Stomach smooth muscle (tissue), 2 donors: Measurements from ENCODE around the gene DRG2.
A peak's percentile ranks its signal among the peaks of the same experiment; 100 is the strongest.

Experiments used
- H3K27ac ChIP-seq: one replicate; pipeline ENCODE4 v1.7.0; 2013; ENCODE audit warnings: mild to moderate bottlenecking, low read length, inconsistent platforms
- H3K27me3 ChIP-seq, 2 donors: one replicate each; pipeline ENCODE4 v1.7.0; 2013; ENCODE audit warnings: low read length in 2 of 2; ENCODE audit not compliant: insufficient read depth in 2 of 2, control insufficient read depth in 1 of 2
- H3K36me3 ChIP-seq, 2 donors: one replicate each; pipeline ENCODE4 v1.7.0; 2013; ENCODE audit warnings: low read length in 2 of 2; ENCODE audit not compliant: control insufficient read depth in 2 of 2, insufficient read depth in 2 of 2
- H3K4me1 ChIP-seq: one replicate; pipeline ENCODE4 v1.7.0; 2013; ENCODE audit warnings: low read length; ENCODE audit not compliant: control insufficient read depth, insufficient read depth
- H3K4me3 ChIP-seq, 2 donors: one replicate each; pipeline ENCODE4 v1.7.0; 2013; ENCODE audit warnings: low read length in 2 of 2
- H3K9ac ChIP-seq, 2 donors: one replicate each; pipeline ENCODE4 v1.7.0; 2013; ENCODE audit warnings: low read length in 2 of 2, mild to moderate bottlenecking in 1 of 2
- H3K9me3 ChIP-seq, 2 donors: one replicate each; pipeline ENCODE4 v1.7.0; 2013; ENCODE audit warnings: low read length in 2 of 2; ENCODE audit not compliant: control insufficient read depth in 2 of 2
- donor health status: healthy.
- donor health status: Pancreatic carcinoma.

The DRG2 gene, protein sequence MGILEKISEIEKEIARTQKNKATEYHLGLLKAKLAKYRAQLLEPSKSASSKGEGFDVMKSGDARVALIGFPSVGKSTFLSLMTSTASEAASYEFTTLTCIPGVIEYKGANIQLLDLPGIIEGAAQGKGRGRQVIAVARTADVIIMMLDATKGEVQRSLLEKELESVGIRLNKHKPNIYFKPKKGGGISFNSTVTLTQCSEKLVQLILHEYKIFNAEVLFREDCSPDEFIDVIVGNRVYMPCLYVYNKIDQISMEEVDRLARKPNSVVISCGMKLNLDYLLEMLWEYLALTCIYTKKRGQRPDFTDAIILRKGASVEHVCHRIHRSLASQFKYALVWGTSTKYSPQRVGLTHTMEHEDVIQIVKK

DNA sequence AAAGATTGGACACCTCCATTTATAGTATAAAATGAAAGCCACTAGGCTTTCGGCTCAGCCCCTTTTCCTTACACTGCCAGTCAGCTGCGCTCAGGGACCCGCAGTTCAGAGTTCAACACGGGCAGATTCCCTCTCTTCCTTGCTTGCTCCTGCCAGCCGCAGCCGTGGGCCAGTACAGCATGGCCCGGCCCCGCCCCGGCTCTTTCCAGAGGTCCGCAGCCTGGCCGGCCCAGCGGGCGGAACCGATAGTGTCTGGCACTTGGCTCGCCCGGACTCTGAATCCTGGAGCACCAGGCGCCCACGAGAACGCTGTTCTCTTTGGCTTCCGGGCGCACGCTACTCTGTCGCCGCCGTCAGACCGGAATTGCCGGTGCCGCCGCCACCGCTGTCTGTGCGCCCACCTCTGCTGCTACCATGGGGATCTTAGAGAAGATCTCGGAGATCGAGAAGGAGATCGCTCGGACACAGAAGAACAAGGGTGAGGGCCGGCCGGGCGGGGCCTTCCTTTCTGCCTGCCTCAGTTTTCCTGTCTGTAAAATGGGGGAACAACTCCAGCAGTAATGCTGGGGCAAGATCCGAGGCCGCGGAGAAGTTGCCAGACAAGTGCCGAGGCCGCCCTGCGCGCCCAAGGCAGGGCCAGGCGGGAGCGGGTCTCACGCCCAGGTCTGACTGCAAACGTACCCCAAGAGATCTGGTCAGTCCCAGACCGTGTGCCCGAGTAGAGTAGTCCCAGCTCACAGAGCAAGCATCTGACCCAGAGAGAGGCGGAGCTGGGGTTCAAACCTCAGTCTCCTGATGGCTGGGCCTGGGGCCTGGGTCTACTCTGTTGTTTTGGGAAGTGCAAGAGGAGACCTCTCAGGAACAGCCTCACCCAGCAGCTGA is at the start of gene DRG2:
Gene DRG2 (plus strand): TSS at position 339 of the 882 bp plus-strand sequence. CDS start 76 bp downstream, at position 415.
- Histone ChIP-seq H3K9ac (peak within 1 kb of the TSS; percentile 81 to 84), H3K9me3 (no peaks in the 10 kb centered on the region), H3K4me1 (peaks cover 16% of the 10 kb centered on the region), H3K36me3 (peaks cover 0 to 4% of the 10 kb centered on the region in 2 donors), H3K4me3 (peak within 1 kb of the TSS; percentile 89 to 93), H3K27ac (peak within 1 kb of the TSS; percentile 80), H3K27me3 (no peaks in the 10 kb centered on the region)

DNA sequence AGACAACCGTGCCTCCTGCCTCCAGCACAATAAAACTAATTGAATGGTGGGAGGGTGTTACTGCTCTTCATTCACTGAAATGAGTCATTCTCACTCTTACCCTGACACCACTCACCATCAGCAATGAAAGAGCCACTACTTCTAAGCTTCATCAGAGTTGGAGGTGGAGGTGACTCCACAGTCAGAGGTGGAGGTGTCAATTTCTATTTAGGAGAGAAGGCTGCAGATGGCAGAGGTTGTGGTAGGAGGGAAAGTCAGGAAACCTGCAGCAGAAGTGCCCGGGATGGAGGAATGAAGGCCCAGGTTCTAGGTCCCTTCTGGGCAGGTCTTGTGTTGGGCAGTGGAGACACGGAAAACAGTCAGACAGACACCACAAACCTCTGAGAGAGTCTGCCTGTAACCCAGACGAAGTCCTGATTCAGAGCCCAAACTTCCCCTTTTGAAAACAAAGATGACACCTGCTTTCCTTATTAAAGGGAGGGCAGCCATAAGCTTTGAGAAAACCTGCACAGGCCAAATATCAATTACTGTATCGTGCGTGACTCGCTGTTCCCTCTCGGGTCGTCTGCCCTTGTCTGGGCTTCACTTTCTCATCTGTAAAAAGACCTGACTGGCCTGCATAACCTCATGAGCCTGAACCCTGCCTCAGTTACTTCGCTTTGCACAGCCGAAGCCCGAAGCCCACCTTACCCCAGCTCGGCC is 49.4 kb upstream of the DRG2 start:
- no peaks in the 10 kb centered on the region for H3K36me3 ChIP-seq
- no peaks in the 10 kb centered on the region for H3K9me3 ChIP-seq
- no peaks in the 10 kb centered on the region for H3K27me3 ChIP-seq
- peak overlapping the region; percentile 69 to 94 for H3K4me3 ChIP-seq
- H3K9ac ChIP-seq, result peak overlapping the region; percentile 72 to 86
- H3K27ac ChIP-seq, result peak overlapping the region; percentile 37
- H3K4me1 ChIP-seq, result peaks cover 30% of the 10 kb centered on the region

DNA sequence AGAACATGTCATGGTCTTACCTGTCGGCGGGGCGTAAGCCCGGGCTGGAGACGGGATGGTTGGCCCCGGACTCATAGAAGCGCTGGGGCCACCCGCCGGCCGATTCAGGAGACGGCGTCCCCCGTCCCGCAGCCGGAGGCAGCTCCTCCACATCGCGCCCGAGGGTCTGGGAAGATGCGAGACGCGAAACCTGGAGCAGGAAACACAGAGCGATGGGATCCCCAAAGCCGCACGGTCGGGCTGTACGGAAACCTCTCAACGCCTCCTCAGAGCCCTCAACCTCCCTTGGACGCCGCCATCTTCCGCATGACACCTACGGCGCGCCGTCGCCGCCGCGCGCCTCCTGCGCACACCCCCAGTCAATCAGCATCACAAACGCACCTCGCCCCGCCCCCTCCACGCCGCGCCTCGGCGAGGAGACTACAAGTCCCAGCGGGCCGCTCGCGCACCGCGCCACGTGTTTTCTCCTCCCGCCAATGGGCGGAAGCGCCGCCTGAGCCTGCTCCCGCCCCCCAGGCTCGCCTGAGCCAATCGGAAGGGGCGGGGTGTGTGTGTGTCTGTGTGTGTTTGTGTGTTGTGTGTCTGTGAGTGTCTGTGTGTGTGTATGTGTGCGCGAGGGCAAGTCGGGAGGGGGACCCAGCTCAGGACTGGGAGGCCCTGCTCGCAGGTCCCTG is 48.8 kb upstream of the DRG2 start, which contains the start of the genes ATPAF2 and GID4:
Gene ATPAF2 (minus strand): TSS at position 308 of the 674 bp plus-strand sequence. CDS start 155 bp downstream, at position 153.
Gene GID4 (plus strand): TSS at position 548 of the 674 bp plus-strand sequence. CDS start 57 bp downstream, at position 605.
- Histone ChIP-seq H3K27ac (peak within 1 kb of the TSS; percentile 49), H3K27me3 (no peaks in the 10 kb centered on the region), H3K9ac (peak within 1 kb of the TSS; percentile 76 to 86), H3K36me3 (no peaks in the 10 kb centered on the region), H3K4me1 (peaks cover 30% of the 10 kb centered on the region), H3K9me3 (no peaks in the 10 kb centered on the region), H3K4me3 (peak within 1 kb of the TSS; percentile 69 to 94)

DNA sequence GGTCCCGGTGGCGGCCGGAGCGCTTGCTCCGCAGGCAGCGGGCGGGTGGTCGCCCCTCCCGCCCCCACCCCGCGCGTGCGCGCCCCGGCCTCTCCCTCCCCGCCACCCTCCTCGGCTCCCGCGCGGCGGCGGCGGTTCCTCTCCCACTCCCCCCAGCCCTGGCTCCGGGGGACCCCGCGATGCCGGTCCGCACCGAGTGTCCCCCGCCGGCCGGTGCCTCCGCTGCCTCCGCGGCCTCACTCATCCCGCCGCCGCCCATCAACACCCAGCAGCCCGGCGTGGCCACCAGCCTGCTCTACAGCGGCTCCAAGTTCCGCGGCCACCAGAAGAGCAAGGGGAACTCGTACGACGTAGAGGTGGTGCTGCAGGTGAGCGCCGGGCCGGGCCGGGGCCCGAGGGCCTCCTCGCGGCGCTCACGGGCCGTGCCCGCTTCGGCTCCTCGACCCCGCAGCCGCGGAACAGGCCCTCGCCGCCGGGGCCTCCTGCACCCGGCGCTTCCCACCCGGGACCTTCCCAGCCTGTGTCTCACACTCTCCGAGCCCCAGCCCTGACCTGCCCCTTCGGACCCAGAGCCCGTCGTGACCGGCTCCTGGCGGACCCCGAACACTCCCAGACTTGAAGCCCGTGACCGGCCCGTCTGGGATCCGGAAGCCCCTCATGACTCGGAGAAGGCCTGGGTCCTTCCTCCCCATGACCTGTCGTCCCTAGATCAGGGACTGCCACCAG is 48.0 kb upstream of the DRG2 start:
- peak overlapping the region; percentile 65 to 94 for H3K4me3 ChIP-seq
- no peaks in the 10 kb centered on the region for H3K27me3 ChIP-seq
- peaks cover 30% of the 10 kb centered on the region for H3K4me1 ChIP-seq
- H3K9ac ChIP-seq, result peak overlapping the region; percentile 76 to 79
- peak overlapping the region; percentile 49 for H3K27ac ChIP-seq
- H3K9me3 ChIP-seq, result no peaks in the 10 kb centered on the region
- no peaks in the 10 kb centered on the region for H3K36me3 ChIP-seq

DNA sequence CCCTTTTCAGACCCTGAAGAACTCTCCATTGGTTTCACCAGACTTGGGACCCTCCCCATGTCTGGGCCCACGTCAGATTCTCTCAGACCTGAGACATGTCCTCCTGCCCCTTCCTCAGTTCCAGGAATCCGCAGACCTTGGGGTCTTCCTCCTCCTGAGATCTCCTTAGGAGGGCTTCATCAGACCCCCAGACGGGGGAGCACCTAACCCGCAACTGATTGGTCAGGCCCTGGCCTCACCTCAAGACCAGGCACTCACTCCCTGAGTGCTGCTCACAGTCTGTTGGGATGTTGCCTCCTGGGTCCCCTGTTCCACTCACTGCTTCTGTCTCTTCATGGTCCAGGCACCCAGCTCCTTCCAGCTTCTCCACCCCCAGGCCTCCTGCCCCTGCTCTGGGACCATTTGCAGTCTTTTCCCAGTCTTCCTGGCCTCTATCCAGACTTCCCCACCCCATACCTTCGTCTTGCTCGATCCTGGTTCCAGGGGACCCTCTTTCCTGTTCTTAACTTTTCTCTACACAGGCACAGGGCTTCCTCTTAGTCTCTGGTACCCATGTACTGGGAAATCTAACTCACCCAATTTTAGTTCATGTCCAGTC is 47.4 kb upstream of the DRG2 start:
- Histone ChIP-seq H3K4me3 (peak overlapping the region; percentile 65 to 94), H3K9ac (peak overlapping the region; percentile 76 to 79), H3K4me1 (peaks cover 30% of the 10 kb centered on the region), H3K27ac (no peak overlapping the region), H3K27me3 (no peaks in the 10 kb centered on the region), H3K36me3 (peaks cover 0 to 4% of the 10 kb centered on the region in 2 donors), H3K9me3 (no peaks in the 10 kb centered on the region)

DNA sequence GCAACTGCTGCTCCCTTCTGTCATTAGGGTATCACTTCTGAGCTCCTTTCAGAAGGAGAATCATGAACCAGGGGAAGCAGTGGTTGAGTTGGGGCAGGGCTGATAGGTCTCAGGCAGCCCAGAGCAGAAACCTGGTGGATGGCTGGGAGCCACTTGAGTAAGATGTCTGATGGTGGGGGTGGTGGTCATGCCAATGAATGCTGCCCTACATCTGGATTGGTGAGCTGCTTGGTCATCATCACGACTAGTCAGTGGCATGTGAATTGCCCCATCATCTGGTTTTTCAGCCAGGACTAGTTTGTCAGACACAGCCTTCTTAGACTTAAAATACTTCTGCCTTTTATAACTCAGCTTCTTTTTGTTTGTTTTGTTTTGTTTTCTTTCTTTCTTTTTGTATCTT is 46.0 kb upstream of the DRG2 start:
- peaks cover 0 to 7% of the 10 kb centered on the region in 2 donors for H3K36me3 ChIP-seq
- no peak overlapping the region for H3K4me3 ChIP-seq
- H3K9me3 ChIP-seq, result no peaks in the 10 kb centered on the region
- peaks cover 30% of the 10 kb centered on the region for H3K4me1 ChIP-seq
- no peak overlapping the region for H3K27ac ChIP-seq
- no peaks in the 10 kb centered on the region for H3K27me3 ChIP-seq
- H3K9ac ChIP-seq, result peak overlapping the region; percentile 8 to 13

DNA sequence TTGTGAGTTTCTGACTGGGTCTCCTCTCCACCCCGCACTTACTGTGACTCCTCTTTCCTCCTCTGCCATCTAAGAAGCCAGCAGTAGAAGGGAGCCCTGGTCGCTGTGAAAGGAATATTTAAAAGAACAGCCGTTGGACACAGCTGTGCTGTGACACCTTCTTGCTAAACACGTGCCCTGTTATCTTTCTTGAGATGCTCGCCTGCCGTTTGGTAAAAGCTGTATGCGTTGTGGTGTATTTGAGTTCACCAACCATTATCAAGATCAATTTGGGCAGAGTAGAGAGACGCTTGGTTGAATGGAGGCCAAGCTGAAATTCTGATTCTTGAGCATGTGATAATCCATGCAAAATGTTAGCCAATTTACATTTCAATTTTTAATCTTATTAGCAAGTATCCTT is 44.8 kb upstream of the DRG2 start:
- no peak overlapping the region for H3K4me3 ChIP-seq
- H3K27me3 ChIP-seq, result no peaks in the 10 kb centered on the region
- H3K36me3 ChIP-seq, result peaks cover 6 to 11% of the 10 kb centered on the region in 2 donors
- no peaks in the 10 kb centered on the region for H3K9me3 ChIP-seq
- no peak overlapping the region for H3K9ac ChIP-seq
- H3K27ac ChIP-seq, result no peak overlapping the region
- H3K4me1 ChIP-seq, result peaks cover 23% of the 10 kb centered on the region

DNA sequence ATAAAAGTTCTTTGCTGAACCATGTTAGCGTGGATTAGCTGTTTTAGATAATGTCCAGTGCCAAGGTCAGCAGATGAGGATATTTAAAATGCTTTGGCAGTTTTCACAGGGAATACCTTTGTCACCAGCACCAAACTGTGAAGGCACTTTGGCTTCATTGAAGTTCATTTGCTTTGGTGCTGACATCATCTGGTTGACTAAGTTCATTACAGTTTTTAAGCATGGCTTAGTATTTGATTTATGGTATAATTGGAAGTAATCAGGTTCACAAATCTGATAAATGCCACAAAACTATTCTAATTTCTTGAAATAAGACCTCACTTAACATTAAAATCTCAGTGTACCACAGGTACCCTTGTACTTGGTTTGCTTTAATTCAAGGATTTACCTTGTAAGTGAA is 44.3 kb upstream of the DRG2 start:
- Histone ChIP-seq H3K9me3 (no peaks in the 10 kb centered on the region), H3K36me3 (peaks cover 6 to 11% of the 10 kb centered on the region in 2 donors), H3K27me3 (no peaks in the 10 kb centered on the region), H3K27ac (no peak overlapping the region), H3K4me3 (no peak overlapping the region), H3K4me1 (peaks cover 19% of the 10 kb centered on the region), H3K9ac (no peak overlapping the region)

DNA sequence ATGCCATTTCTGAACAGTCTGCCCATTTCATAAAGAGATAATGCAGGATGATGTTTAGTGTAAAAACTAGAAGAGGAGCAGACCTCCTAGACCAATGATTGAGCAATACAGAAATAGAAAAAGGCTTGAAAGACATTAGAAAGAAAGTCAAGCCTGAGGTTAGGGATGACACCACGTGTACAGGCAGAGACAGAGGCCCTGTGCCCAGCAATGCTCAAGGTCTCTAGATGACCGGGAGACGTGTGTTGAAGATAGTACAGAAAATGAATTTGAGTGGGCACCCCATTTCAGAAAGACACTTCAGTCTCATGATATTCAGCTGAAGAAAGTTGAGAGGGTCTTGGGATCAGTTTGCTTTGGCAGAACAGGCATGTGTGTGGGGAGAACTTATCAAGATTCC is 43.1 kb upstream of the DRG2 start:
- Histone ChIP-seq H3K27ac (no peak overlapping the region), H3K36me3 (peaks cover 6 to 11% of the 10 kb centered on the region in 2 donors), H3K9me3 (no peaks in the 10 kb centered on the region), H3K9ac (no peak overlapping the region), H3K4me1 (peaks cover 17% of the 10 kb centered on the region), H3K27me3 (no peaks in the 10 kb centered on the region), H3K4me3 (no peak overlapping the region)
